GM18520 (cell line): Measurements from ENCODE around the gene CETN3.

ENCODE experiments used
- ATAC-seq: cut with Tn5 transposase; IDR thresholded peaks from one replicate; pipeline ENCODE4 v1.9.1; 2021; ENCODE audit not compliant: unreplicated experiment

The CETN3 gene

DNA sequence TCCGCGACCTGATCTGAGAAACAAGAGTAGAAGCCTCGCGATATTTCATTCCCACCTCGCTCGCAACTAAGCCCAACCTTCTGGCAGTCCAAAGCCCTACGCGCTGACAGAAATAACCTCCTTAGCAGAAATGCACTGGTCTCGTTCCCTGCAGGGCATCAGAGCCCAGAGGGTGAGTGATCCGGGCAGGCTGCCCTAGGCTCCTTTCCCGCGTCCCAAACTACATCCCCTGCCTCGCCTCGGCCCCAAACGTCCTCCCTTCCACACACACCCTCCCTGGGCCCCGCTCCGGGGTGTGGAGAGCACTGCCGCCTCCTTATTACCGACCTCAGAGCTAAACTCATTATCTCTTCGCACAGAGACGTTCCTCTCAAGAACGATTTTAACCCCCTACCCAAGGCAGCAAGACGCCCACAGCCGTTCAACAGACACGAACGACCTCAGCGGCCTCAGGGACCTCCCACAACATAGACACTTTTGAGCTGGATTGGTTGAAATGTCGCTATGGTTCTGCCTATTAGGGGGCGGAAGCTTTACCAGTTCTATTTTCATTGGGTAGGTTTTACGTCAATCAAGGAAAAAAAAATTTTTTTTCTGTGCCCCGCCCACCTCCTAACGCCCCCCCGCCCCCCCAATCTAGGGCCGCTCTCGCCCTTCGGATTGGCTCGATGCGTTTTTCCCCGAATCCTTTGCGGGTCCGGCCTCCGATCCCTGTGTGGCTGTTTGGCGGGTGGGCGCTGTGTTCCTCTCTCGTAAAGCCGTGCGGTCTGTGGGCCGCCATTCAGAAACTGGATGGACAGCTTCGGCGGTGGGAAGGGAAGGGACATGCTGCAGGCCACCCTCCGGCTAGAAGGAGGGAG lies at the start of gene CETN3:
Gene CETN3 (minus strand): TSS at position 439 of the 860 bp plus-strand sequence. CDS start 95 bp downstream, at position 344.
- ATAC-seq: peak; percentile 93

DNA sequence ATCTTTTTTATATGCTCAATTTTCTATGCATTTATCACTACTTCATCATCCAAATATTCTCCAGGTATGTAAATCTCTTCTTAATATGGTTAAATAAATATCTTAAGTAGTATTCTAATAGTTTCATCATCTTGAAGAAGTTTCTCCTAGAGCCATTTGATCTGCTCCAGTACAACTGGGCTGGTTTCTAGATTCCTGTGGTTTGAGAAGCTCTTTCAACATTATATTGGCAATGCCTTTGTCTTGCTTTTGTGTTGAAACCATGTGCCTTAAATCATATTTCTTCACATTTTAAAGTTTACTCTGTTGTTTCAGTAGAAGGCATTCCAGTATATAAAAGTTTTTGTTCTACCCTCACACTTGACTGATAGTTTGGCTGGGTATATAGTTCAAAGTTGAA lies 37.4 kb upstream of the CETN3 start:
- no peak for ATAC-seq

DNA sequence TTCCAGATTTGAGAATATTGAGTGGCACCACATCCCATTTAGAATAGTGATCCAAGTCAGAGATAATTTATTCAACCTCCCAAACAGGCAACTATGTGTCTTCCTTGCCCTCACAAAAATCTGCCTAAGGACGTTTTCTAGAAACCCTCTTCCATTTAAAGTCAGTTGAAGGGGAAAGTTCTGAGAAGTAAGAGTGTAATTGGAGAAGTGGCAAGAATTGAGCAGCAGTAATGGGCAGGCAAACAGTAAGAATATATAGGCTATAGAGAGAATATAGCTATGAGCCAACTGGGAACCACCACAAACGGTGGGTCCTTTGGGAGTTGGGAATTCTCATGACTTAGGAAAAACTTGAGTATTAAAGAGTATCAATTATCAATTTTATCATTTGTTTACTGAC lies 31.1 kb upstream of the CETN3 start:
- ATAC-seq: no peak

DNA sequence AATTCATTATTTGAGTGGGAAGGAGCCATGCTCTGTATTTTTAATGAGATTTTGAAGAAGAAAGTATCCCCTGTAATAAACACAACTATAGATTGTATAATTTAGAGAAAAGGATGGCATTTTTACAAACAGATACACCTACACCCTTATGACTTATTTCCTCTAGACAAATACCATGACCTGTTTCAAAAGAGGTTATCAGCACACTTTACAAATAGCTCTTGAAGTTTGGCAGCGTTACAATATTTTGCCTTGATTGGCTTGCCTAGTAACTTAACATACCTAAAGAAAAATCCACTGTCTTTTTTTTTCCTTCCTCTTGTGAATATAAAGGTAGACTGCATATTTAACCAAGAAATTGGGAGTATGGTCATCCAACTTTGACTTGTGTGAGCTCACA lies 28.5 kb upstream of the CETN3 start:
- no peak for ATAC-seq

DNA sequence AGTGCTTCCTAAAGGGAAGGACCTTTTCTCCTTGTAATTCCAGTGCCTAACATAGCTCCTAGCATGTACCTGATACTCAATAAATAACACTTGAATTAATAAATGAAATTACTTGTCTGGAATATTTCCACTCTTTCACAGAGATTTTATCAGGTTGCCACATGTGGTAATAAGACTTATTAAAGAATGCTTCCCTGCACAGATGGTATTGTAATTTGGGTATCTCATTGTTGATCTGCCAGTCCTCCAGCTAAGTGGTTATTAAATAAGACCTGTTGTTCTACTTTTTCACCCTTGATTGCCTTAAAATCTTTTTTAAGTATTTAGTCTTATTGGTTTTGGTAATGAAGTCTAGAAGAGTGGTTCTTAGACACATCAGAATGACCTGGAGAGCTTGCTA lies 28.1 kb upstream of the CETN3 start:
- no peak for ATAC-seq

DNA sequence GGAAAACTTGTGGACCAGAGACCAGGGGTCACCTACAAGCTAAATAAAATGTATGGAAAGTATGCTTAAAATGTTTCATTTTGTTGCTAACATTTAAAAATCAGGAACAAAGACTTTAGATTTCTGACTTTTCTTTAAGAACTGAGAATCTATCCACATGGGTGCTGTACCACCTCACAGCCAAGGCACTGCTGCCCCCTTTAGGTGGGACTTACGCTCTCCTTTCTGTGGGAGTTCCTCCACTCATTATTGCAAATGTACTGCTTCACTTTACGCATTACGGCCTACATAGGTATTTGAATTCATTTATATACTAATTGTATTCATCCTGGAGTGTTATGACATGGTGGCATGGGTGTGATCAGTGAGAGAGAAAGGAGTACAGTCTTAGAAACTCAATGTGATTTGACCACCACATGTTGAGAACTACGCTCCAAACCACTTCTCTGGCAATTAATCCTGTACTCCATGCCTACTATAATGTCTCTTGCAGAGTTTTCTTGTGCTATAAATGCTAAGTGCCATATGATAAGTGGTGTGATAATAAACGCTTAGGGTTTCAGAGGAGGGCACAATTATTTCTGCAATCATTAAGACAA lies 24.7 kb upstream of the CETN3 start:
- ATAC-seq: no peak

DNA sequence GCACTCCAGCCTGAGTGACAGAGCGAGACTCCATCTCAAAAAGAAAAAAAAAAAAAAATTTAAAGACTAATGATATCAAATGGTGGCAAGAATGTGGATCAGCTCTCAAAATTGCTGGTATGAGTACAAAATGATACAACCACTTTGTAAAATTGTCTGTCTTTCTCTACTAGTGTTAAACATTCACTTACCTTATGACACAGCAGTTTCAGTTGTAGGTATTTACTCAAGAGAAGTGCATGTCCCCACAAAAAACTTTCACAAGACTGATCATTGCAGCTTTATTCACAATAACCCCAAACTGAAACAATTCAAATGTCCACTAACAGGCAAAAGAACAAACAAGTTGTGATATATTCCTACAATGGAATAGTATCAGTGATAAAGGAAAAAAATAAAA lies 14.7 kb upstream of the CETN3 start:
- ATAC-seq: peak; percentile 77

DNA sequence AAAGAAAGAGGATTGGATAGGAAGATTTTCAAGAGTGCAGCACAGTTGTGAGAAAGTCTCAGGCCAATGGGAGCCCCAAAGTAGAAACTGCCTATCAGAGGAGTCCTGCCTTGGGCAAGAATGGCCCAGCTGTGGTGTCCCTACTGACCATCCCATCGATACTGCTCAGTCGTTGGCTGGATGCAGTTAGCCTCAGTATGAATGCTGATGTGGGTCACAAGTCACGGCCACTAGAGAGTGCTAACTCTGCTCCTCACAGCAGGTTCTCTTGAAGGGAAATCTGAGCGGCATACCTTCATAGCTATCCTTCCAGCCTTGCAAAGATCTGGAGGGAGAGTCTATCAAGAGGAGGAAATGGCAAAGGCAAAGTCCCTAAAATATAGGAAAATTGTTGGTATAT lies 11.6 kb upstream of the CETN3 start:
- ATAC-seq: no peak

DNA sequence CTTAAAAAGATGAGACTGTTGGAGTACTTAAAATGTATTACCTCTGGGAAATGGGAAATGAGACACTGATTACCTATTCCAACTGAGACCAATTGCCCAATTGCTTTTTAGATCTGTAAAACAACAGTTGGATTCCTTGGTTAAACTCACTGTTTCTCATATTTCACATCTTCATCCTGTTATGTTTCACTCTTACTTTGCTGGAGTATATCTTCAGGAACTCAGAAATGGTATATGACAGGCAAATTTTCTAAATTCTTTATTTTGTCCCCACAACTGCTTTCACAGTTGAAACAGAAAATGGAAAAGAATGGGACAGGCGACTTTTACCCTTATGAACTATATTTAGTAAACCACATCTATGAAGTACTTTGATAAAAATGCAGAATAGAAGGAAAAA lies 8.7 kb upstream of the CETN3 start:
- ATAC-seq: no peak

DNA sequence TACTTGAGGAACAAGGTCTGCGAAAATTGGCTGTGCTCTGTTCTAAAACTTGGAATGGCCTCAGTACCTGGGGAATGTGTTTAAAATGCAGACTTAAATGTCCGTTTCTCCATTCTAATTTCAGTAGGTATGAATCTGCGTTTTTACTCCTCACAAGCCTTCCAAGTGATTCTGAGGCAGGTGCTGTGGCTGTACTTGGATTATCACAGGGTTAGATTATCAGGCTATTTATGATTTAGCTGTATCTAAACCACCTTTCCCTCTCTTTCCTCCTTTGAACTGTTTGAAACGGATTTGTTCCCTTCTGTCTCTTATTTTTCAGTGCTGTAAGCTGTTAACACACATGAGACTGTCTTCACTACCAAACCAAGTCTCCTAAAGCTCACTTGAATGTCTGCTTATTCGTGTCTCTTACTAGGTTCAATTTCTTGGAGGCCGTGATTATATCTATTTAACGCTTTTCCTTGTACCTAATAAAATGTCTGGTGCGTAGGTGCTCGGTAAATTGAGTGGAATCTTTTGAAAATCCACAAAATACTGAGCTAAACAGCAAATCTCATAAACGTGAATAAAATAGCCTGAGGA lies 714 bp upstream of the CETN3 start:
- ATAC-seq: no peak

DNA sequence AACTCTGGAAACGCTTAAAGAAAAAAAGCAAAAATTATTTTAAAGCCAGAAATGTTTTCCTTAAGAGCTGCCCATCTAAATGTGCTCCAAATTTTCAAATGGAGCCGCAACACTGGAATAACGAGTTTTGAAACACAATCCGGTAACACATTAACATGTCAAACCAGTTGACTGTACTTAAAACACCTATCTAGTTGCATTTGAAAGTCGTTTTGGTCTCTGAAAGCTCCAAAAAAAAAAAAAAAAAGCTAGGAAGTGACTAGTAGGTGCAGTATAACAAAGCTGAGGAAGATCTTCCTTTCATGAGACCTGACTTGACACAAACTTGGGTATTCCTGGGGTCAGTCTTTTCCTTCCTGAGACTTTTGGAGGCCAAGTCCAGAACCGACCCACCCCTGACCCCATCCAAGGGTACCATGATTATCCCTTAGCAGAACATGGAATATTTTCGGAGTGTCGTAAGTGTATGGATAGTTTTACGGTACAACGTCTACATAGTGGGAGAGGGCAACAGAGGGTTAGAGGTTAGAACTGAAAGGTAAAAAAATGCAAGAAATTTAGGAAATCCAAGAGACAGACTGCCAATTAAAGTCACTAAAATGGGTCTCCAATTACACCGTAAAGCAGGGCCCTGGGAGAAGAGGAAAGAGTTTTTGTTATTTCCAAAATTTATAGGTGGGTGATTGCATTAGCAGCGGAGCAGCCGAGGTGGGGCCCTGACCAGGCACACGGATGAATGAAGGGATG lies 812 bp downstream of the CETN3 start:
- ATAC-seq: no peak

DNA sequence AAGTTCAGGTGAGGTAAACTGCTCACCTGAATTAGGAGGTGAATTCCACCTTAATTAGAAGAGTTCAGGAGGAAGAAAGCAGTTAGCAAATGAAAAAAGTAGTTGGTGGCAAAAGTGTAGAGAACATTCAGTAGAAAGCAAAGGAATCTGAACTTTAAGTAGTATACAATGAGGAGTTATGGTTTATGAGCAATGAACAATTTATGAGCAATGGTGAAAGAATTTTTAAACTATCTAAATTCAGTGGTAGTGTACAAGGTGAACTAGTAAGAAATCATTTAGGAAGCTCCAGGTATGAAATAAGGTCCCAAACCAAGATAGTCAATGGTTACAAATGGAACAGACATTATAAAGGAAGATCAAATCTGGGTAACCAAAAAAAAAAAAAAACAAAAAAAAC lies 3.1 kb downstream of the CETN3 start:
- no peak for ATAC-seq

DNA sequence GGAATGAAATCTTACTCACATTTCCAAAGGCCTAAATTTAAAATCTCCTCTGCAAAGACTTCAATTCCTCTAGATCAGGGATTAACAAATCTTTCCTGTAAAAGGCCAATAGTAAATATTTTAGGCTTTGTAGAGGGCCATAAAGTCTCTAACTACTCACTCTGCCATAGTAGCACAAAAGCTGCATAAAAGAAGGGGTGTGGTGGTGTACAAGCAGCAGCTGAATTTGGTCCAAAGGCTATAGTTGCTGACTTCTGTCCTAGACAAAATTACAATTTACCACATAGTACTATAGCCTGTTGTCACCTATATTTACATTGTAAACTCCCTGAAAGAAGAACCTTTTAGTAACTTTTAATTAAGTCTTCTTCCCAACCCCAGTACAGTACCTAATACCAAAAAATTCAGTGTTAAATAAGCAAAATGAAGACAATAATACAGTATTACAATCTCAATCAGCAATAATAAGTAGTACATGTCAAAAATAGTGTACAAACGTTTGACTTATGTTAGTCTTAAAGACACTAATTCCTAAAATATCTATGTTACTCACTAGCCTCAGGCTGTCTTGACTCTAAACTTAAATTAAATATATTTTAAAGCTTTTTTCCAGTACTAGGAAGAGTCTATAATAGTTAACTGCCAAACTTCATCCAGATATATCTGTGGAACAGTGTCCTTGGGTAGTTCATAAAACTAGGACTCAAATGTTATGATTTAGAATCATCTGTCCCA lies 6.9 kb downstream of the CETN3 start:
- ATAC-seq: no peak

DNA sequence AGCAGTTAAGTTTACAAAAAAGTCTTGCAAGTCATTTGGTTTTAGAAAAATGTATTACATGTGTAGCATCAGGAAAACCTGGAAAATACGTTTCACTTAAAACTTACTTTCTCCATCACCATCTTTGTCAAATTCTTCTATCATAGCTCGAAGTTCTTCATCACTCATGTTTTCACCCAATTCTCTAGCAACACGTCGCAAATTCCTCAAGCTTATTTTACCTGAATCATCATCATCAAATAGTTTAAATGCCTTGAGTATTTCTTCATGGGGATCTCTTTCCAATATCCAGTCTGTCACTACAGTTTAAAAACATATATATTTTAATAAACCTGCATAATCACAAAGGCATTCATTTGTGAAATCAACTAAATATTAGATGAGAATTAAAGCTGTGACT lies 10.3 kb downstream of the CETN3 start:
- ATAC-seq: no peak

DNA sequence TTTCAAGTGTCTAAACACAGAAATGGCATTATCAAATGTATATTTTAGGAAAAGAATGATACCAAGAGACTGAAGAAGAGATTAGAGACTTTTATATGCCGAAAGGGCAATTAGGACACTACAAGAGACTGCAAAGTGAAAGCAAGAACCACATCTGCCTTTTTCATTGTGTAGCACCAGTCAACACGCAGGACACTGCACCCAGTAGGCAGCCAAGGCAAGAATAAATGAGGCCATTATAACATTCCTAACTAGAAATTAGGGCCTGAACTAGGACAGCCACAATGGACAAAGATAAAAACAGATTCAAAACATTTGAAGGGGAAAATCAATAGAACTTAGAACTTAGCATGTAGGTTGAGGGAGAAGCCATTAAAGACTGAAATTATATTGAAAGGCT lies 10.8 kb downstream of the CETN3 start:
- ATAC-seq: no peak

DNA sequence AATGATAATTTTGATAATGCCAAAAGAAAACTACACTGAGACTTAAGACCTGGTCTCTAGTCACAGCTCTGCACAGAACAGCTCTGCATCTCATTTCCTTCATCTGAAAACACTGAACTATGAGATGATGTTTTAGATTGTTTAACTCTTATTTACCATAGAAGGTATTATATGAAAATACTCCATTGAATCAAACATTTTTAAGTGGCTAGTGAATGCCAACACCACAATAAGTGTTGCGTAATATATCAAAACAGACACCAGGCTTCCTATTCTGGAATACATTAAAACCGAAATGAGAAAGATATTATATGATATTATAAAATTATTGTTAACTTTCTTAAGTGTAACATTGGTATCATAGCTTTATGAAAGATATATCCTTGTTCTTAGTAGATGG lies 14.6 kb downstream of the CETN3 start:
- ATAC-seq: no peak

DNA sequence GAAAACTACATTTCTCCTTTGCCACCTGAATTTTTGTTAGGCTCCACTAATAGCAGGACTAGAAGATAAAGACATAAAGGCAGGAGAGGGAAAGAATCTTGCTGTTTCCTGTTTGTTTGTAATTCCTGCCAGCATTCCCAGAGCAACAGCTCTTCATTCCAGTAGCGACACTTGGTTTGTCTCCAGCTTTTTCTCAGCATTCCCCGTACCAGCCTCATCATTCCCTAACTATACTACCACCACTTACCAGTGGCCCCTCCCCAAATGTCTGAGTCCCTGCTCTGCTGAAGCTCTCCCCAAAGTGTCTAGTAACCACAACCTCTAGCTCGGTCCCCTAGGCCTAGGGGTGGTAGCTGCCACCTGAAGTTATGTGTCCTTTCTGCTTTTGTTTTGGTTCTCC lies 18.6 kb downstream of the CETN3 start:
- ATAC-seq: no peak

DNA sequence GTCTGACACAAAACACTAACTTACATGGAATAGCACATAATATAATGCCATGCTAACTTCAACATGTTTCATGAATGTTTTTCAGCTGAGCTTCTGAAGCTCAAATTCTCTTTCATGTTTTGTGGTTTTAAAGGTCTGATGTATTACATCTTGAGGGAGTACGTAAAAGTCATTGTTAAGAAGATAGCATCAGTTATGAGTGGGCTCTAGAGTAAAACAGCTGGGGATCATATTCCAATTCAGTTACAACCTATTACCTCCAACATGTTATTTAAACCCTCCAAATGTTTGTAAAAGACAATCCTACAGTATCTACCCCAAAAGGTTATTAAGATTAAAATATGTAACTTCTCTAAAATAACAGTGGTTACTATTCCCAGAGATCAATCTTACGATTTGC lies 19.2 kb downstream of the CETN3 start:
- no peak for ATAC-seq

DNA sequence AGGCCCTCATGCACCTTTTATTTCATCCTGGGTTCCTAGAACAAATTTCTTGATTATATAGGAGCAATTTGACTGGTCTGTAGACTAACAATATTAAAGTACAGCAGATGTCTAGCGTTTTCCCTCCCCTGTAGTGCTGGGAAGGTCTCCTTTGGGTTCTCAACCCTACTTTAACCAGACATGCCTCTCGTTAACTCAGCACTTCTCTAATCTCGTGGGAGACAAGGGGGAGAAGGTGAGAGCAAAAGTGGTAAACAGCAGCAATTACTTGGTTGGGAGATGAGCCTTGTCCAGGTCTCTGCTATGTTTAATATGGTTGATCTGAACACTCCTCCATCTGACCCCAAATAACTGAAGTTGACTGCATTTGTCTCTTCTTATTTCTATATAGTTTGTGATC lies 22.0 kb downstream of the CETN3 start:
- no peak for ATAC-seq

DNA sequence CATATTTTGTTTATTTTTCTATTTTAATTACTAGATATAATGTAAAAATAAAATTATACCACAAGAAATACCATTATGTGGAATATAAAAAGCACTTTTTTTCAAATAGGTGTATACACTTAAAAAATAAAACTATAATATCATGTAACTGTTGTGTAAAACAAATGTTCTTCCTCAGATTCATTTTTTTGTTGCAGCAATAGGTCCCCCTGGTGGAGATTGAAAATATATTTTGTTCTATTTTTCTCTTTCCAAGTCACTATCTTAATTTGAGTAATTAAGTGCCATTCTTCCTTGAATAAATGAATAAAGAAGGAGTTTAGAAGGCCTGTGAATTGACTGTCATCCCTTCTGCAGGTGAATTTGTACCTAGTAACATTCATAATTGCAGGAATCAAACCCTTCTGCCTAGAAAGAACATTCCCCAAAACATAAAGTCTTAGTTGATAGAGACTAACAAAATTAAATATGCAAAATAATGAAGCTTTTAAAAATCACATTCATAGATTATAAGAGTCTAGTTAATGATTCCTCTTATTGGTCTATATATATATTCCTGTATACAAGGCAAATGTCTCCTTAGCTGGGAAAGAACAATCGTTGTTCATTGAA lies 23.4 kb downstream of the CETN3 start:
- ATAC-seq: no peak

DNA sequence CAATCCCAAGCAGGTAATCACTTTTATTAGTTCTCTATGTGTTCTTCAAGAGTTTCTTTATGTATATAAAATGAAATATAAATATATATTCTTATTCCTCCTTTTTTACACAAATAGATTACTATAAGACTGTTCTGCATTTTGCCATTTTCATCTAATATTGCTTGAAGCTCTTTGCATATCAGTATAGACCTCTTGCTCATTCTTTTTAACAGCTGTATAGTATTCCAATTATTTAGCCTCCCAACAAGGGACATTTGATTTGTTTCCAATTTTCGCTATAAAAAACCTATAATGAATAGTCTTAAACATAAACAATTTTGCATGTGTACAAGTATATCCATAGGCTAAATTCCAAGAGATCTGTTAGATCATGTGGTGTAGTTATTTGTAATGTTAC lies 25.2 kb downstream of the CETN3 start:
- ATAC-seq: no peak
